ENCODE measurements around the gene DIP2A. TPM values are rescaled to one million over a fixed set of nuclear protein-coding genes. Genes with fewer than 3 reads are reported as not detected.

The DIP2A gene
- total and polyA plus RNA-seq, 2 of the 13 experiments (the other 11 are each of a cell fraction or from before 2014, with no cell fraction given) = 18.5 to 37.6 TPM

- ChIA-PET POLR2A (interaction anchor here (2.4 kb wide), 1 partner anchor 13 kb away, joined by 11 read pairs; the partner anchor contains the start of gene DIP2A), CTCF (ENCODE audit: low intra/inter-chr PET ratio, low total read pairs) (no interaction called here)
- H3K27ac ChIP-seq (ENCODE audit: extremely low read length, insufficient read depth, low read length) = no peak overlapping the region
- BruUV-seq (replicated peaks) = no TSS peak
- no peaks in the 10 kb centered on the region for H4K20me1 ChIP-seq (ENCODE audit: insufficient read depth, low read length)
- WGBS (ENCODE audit: low lambda C conversion rate) = 100% methylated on average over 1 of the region's 1 CpG
- H3K4me3 ChIP-seq (replicated peaks in 1 of 3; ENCODE audit: insufficient read depth in 1 of 3, low read depth in 2 of 3, low read length in 3 of 3) = no peak overlapping the region
- ATAC-seq (no peak), FAIRE-seq (no peak), DNase-seq (ENCODE audit: low spot score) (no peak)
- peaks cover 10% of the 10 kb centered on the region for H3K4me1 ChIP-seq (ENCODE audit: insufficient read depth, low read length)
- peaks cover 9% of the 10 kb centered on the region for H3K79me2 ChIP-seq (ENCODE audit: insufficient read depth, low read length)
- no peak for TF ChIP-seq ZNF761 (CRISPR knock-in tag; conservative IDR thresholded peaks at IDR 0.05)
- no peak for TF ChIP-seq JUNB (CRISPR knock-in tag; IDR thresholded peaks at IDR 0.05; ENCODE audit: borderline replicate concordance)
- TF ChIP-seq ZNF703 (CRISPR knock-in tag; IDR thresholded peaks at IDR 0.05; ENCODE audit: borderline replicate concordance) = no peak
- TF ChIP-seq ZNF407 (CRISPR knock-in tag; IDR thresholded peaks at IDR 0.05; ENCODE audit: not compliant biosample characterization) = no peak
- no peak for TF ChIP-seq ZNF24 (IDR thresholded peaks at IDR 0.05)
- TF ChIP-seq ZNF382 (CRISPR knock-in tag; IDR thresholded peaks at IDR 0.05; ENCODE audit: borderline replicate concordance) = no peak
- no peak for TF ChIP-seq ZNF737 (CRISPR knock-in tag; IDR thresholded peaks at IDR 0.05; ENCODE audit: borderline replicate concordance)
- TF ChIP-seq ZSCAN25 (CRISPR knock-in tag; IDR thresholded peaks at IDR 0.05) = no peak
- no peak for TF ChIP-seq ZNF577 (CRISPR knock-in tag; IDR thresholded peaks at IDR 0.05; ENCODE audit: borderline replicate concordance, low read depth)
- no peak for TF ChIP-seq POLR2AphosphoS2 (IDR thresholded peaks at IDR 0.05; ENCODE audit: low read depth, low read length)
- no peak for TF ChIP-seq ZNF251 (CRISPR knock-in tag; IDR thresholded peaks at IDR 0.05)
- TF ChIP-seq ZSCAN20 (CRISPR knock-in tag; IDR thresholded peaks at IDR 0.05; ENCODE audit: borderline replicate concordance) = no peak
- no peaks in the 10 kb centered on the region; a peak in 1 of 5 replicates for H3K27me3 ChIP-seq (ENCODE audit: control insufficient read depth in 1 of 2, insufficient read depth in 2 of 2, low read length in 2 of 2)
- no peak overlapping the region for H3K9ac ChIP-seq (ENCODE audit: insufficient read depth, low read depth, low read length)
- no peaks in the 10 kb centered on the region for H3K9me3 ChIP-seq (ENCODE audit: low read length)
- no peak overlapping the region for H3K4me2 ChIP-seq (ENCODE audit: low read depth, low read length)
- in situ Hi-C loops (cut with HindIII; ENCODE audit: extremely low pct_ligation_motif_present, low pct_unique_long_range_greater_than_20kb) = no loop called here
- intact Hi-C loops (cut with micrococcal nuclease; ENCODE audit: unreplicated experiment) = no loop called here
- peaks cover 0 to 5% of the 10 kb centered on the region in 2 experiments; a peak in 1 of 5 replicates for H3K36me3 ChIP-seq (replicated peaks in 1 of 2; ENCODE audit: control insufficient read depth in 1 of 2, insufficient read depth in 2 of 2, low read length in 2 of 2)
- no peak overlapping the region for H2AFZ ChIP-seq (ENCODE audit: low read length)
These were observed 12.8 kb downstream of the DIP2A start for GRCh38 chr21:46471514-46471913.

Data from HepG2 (cell line).